Measurements from ENCODE around the gene FHDC1.

GRCh38 chr4:153018684-153019083 is 82.6 kb downstream of the FHDC1 start:
- TF ChIP-seq CTCF (IDR thresholded peaks at IDR 0.05) (no peak), ZNF232 (CRISPR knock-in tag; IDR thresholded peaks at IDR 0.05) (no peak), MYBL2 (CRISPR knock-in tag; IDR thresholded peaks at IDR 0.05) (no peak), CREM (CRISPR knock-in tag; IDR thresholded peaks at IDR 0.05) (no peak), MAX (CRISPR knock-in tag; IDR thresholded peaks at IDR 0.05) (no peak), USF2 (CRISPR knock-in tag; IDR thresholded peaks at IDR 0.05) (no peak), HMGXB4 (CRISPR knock-in tag; IDR thresholded peaks at IDR 0.05) (no peak)

All from WTC11 (cell line).